Thyroid gland (tissue), 4 donors: ENCODE measurements around the gene LATS1.

Experiments
- CTCF ChIP-seq, 6 experiments: fragments of 200-600 bp in 3 of 6; fragments of 450-650 bp in 3 of 6; sonication (generic) in 3 of 6; IDR thresholded peaks; one replicate each; pipeline ENCODE4 v1.5.1; 2016 to 2019; ENCODE audit warnings: antibody characterized with exemption in 6 of 6, mild to moderate bottlenecking in 2 of 6, inconsistent platforms in 1 of 6, moderate library complexity in 1 of 6
- POLR2A ChIP-seq, 2 donors: fragments of 450-650 bp; IDR thresholded peaks; one replicate each; pipeline ENCODE4 v1.6.1; 2017; ENCODE audit warnings: antibody characterized with exemption in 2 of 2, mild to moderate bottlenecking in 2 of 2, moderate library complexity in 1 of 2

- TF ChIP-seq CTCF (IDR thresholded peaks at IDR 0.05) (no peak), POLR2A (IDR thresholded peaks at IDR 0.05) (no peak)
Observed at GRCh38 chr6:149694921-149695320, 23.0 kb downstream of the LATS1 start.
